ENCODE measurements around the gene ZNF747.

DNA sequence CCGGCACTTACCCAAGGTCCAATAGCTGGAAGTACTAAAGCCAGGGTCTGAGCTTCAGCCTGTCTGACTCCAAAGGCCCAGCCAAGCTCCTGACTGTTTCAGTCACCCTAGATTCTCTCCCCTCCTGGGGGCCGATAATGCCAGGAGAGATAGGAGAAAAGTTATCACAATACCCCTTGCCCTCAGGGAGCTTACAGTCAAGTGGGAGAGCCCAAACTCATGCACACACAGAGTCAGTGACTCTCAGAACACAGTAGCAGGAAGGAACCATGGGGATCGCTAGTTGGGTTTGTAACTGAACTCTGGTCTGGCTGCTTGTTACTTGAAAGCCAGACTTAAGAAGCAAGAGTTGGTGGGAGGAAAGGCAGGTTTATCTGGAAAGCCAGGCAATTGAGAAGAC, 23.1 kb downstream of the ZNF747 start:
- TF ChIP-seq POLR2A (IDR thresholded peaks at IDR 0.05; ENCODE audit: low read depth, low read length), result no peak
- TF ChIP-seq CTCF (IDR thresholded peaks at IDR 0.05; ENCODE audit: extremely low read depth in 1 of 2, insufficient read depth in 1 of 2, low read depth in 1 of 2, low read length in 2 of 2), result no peak
- no peak for TF ChIP-seq EZH2 (IDR thresholded peaks at IDR 0.05; ENCODE audit: borderline replicate concordance, low read depth, low read length, severe bottlenecking)
- TF ChIP-seq POLR2AphosphoS5 (IDR thresholded peaks at IDR 0.05; ENCODE audit: insufficient read depth, low read depth, low read length), result no peak
